NCI-H226 (cell line): ENCODE data around the gene SPAG6.
A peak's percentile ranks its signal among the peaks of the same experiment; 100 is the strongest.
"Not testable (repeated sequence)": the region's sequence is repeated elsewhere in the genome, so short reads cannot be mapped to it uniquely, and the experiment has no call there.

Source experiments
- DNase-seq: peaks from one replicate; pipeline ENCODE4 v3.0.0-alpha.2; 2015

The SPAG6 gene

DNA sequence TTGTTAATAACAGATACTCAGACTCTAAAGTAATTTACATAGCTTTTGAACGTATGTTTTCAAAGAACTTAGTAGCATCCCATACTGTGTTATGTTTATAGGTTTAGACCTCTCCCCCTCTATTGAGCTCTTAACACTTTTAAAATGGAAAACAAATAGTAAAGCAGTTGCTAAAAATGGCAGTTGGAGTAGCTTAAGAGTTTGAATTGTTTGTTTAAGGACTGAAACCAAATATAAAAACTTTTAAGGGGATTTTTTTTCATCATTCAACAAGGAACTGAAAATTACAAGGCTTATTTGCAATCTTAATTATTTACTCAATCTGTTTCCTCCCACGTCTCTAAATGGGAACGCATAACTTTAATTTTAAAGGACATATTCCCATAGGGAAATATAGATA, 1.6 kb upstream of the SPAG6 start:
- no peak for DNase-seq

DNA sequence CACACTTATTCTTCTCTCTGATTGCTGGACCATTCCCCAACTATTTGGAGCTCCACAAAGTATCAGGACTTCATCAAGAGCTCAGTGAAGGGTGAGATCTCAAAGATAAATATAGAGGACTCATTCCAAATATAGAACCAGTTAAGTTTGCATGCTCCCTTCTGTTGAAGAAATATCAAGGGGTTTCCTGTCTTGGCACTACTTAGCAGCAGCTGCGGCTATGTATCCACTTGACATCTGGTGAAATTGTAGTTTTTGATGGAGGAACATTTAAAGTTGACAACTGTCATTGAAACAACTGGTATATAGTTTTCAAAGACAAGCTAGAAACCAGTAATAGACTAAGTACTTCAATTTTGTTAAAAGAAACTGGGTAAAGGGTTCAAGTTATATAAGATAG, 1.0 kb upstream of the SPAG6 start:
- no peak for DNase-seq

DNA sequence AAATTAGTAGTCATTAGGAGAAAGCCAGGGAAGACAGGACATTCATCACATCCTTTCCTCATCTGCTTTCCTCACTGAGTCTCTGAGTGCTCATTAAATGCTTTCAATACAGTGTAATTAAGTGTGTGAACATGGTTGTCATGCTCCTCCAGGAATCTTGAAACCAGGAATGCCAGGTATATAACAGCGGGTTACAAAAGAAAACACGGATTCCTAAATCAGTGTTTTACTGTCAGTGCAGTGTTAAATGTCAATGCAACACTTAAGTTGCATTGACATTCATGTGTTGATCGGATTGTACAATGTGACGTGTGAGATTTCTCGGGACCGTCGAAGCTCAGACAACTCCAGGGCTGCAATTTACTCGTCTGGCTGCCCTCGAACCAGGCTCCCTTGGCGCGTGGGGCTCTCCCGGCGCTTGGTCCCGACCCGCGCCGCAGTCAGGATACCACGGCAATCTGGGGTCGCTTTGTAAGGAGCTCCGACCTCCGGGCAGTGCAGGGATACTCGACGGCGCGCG, 455 bp upstream of the SPAG6 start:
- DNase-seq, result no peak

- DNase-seq, result no peak
These were observed 883 bp downstream of the SPAG6 start for GRCh38 chr10:22346096-22346661.

DNA sequence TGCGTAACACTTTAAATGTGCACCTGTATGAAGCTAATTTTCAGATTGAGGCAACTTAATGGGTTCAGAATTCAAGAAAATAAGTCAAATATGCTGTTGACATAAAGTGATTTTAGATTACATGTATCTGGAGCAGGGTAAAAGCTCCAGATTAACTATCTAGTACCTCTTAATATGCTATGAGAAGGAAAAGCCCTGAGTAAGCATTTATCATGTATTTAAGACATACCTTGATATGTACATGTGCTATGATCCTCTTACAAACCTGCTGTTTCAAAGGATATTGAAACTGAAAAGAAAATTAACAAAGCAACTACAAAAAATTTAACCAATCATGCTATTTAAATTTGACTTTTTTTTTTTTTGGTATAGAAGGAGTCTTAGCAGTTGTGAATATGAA, 4.5 kb downstream of the SPAG6 start:
- no peak for DNase-seq

DNA sequence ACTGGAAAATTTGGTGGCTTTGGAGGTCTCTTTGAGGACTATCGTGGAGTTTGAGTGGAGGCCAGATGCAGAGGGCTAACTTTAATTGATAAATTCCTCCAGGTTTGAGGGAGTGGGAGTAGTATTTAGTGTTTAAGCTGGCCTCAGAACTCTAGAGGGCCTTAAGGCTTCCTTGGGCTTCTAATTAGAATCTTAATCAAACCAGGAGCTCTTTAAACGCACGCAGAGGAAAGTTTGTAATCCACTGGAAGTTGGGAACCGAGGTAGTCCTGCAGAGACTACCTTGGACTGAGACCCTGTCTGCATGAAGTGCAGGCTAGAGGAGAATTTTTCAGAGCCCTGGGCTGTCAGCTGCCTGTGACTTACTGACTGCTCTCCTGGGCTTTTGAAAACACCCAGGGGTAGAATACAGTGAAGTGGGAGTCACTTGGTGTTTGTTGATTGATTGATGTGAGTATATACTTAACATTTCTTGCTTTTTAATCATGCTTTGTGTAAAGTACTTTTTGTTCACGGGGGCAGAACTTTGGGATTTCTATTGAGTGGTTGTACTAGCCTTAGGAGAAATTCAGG, 5.9 kb downstream of the SPAG6 start:
- no peak for DNase-seq

DNA sequence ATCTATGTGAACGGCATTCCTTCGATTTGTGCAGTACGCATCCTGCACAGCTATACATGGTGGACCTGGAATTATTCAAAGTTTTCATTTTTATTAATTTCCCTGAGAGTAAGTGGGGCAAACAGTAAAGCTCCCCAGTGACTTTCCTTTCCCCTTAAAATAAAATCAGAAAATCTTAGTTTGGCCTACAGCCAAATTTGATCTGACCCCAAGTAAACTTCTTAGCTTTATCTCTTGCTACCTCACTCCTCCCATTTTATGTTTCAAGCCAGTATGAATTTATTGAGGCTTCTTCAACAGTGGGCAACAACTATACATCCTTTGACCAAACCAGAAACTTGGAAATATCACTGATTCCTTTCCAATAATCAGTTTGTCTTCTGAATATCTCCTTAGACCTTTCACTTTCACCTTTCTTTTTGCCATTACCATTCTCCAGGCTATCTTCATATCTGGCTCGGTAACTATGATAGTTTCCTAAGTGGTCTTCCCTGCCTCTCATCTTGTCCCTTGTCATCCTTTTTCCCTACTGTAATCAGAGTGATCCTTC, 11.1 kb downstream of the SPAG6 start:
- DNase-seq, result no peak

DNA sequence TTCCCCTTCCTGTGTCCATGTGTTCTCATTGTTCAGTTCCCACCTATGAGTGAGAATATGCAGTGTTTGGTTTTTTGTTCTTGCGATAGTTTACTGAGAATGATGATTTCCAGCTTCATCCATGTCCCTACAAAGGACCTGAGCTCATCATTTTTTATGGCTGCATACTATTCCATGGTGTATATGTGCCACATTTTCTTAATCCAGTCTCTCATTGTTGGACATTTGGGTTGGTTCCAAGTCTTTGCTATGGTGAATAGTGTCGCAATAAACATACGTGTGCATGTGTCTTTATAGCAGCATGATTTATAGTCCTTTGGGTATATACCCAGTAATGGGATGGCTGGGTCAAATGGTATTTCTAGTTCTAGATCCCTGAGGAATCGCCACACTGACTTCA, 12.5 kb downstream of the SPAG6 start:
- DNase-seq, result not testable (repeated sequence)

DNA sequence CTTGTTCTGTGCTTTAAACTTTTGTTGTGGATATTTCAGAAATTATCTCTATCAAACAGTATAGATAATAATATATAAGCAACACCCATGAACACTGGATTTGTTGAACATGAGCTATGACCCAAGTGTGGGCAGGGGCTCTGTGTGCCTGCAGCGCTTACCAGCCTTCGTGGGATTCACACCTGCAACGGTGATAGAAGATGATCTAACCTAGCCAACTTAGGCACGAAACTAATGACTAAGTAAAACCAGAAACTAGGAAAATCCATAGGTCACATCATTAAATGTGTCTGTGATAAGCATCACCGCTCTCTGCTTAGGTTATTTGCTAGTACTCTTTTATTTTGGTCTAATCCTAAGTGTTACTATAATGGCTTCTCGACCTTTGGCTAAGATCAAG, 18.0 kb downstream of the SPAG6 start:
- no peak for DNase-seq

DNA sequence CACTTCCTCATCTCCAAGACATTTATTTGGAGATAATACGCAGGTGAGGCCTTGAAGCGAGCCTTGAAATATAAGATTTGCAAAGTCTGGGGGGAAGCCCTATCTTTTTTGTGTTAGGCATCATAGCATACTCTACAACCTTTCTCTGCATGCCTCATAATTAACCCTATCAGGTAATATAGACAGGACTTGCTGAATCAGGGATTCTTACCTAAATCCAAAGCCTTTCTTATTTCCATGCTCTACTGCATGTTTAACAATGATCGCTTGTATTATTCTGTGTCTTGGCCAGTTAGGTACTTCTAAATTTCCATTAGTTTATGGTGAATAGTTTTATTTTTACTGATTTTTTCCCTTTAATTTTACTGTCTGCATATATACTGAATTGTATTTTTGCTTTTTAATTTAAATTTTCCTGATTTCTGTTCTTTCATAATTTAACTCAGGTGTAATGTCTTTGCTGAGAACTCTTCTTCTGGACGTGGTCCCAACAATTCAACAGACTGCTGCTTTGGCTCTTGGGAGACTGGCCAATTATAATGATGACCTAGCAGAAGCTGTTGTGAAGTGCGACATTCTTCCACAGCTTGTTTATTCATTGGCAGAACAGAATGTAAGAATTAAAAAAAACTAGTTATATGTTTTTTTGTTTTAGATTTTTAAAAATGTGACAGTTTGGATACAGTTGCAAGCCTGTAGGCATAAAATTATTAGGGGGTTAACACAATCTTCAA, 19.3 kb downstream of the SPAG6 start:
- DNase-seq, result no peak

GRCh38 chr10:22365233-22365632, 19.9 kb downstream of the SPAG6 start:
- no peak for DNase-seq

- no peak for DNase-seq
These were observed 20.5 kb downstream of the SPAG6 start for GRCh38 chr10:22365644-22366434.

GRCh38 chr10:22366435-22366703, 21.1 kb downstream of the SPAG6 start:
- DNase-seq, result no peak

DNA sequence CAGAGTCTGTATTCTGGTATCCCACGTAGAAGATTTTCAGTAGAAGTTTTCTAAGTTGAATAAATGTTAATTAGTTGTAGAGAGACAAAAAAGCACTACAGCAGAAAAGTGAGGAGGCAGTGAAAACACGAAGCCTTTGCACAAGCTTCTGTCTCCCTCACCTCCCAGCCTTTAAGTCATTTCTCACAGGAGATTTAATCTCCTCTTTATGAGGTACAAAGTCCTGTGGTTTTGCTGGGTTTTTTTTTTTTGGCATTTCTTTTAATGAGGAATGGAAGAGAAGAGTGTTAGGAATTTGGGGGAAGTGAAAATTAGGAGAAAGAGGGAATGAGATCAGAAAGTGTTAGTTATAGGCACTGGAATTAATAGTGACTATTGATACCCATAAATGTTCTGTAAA, 21.5 kb downstream of the SPAG6 start:
- no peak for DNase-seq

DNA sequence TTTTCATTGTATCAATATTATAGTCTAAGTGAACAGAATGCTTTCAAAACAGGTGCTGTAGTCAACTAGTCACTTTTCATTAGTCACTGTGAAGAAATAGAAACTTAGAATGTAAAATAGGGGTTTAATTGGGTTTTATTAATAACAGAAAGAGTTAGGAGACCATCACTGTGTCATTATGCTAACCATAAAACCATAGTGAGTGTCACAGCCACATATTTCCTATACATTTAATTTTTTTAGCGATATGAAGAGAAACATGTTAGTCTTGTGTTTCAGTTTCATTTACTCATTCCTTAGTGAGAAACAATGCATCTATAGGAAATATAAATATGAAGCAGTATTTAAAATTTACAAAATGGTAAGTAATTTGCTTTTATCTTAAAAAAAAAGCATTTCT, 22.2 kb downstream of the SPAG6 start:
- DNase-seq, result no peak

- DNase-seq, result no peak
These were observed 23.1 kb downstream of the SPAG6 start for GRCh38 chr10:22368402-22368801.

DNA sequence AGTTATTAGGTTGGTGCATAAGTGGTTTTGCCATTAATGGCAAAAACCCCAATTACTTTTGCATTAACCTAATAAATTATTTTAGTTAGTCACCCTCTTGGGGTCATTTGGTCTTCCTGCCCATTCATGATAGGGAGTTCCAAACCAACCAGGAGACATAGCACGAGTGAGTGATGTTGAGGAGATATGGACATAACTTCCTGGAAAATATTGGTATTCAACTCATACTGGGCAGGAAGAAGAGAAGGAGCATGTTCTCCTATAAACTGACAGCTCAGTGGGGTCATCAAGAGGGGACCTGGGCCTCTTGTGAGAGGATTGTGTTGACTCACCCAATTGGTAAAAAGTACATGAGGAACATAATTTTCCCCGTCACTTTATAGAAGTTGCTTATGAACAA, 23.7 kb downstream of the SPAG6 start:
- DNase-seq, result no peak

GRCh38 chr10:22369434-22370072, 24.3 kb downstream of the SPAG6 start:
- peak; percentile 24 for DNase-seq

GRCh38 chr10:22370320-22370719, 25.0 kb downstream of the SPAG6 start:
- DNase-seq, result no peak

DNA sequence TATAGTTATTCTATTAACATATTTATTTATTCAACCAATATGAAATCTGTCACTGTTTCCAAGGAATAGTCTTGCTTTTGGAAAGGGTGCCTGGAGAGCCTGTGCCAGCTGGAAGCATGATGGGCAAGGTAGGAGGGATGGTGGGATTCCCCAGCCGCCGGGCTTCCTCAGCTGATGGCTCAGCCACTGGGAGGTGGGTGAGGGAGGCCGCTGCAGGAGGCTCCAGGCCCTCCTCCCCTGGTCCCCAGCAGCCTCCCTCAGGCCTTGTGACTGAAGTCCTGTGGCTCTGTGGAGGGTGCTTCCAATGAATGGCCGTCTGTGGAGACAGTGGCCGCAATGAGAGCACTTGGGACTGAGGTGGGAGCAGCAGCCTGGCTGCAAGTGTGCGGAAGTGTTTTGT, 27.0 kb downstream of the SPAG6 start:
- no peak for DNase-seq

DNA sequence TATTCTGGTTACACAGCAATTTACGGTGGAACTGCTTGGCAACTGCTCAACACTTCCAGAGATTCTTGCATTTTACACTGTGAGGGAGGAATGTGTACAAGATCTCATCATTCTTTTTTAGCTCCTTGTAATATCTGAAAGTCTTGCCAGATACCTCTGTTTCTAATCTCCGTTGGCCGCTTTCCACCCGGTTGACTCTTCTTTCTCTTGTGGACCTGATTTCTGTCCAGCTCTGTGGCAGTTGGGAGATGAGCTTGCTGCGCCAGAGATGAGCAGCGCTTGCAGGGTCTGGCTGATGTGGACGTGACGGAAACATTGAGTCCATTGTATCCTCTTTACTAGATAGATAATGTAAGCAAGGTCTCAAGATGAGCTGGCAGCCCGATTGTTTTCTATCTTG, 27.6 kb downstream of the SPAG6 start:
- DNase-seq, result peak; percentile 48

GRCh38 chr10:22374489-22375126, 29.3 kb downstream of the SPAG6 start:
- no peak for DNase-seq

DNA sequence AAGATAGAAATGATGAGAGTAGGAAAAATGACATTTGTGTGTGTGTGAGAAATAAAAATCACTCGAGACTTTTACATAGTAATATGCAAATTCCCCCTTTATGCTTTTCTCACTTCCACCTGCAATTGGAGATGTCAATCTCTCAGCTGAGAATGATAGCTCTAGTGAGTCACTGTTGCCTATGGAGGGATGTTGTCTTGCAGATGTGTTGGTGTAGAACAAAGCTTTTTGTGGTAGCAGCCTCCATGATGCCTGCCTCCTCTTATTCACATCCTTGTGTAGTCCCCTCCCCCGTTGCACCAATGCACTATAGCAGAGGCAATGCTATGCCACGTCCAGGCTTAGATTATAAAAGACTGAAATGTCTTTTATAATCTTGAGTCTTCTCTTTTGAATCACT, 33.8 kb downstream of the SPAG6 start:
- no peak for DNase-seq
